ENCODE results near the gene RARB. TPM values are rescaled to one million over a fixed set of nuclear protein-coding genes. Genes with fewer than 3 reads are reported as not detected.

RARB gene
- total and polyA plus RNA-seq, 10 donors = 1.5 to 13.0 (median 7.5) TPM

- DNase-seq = no peak
- Histone ChIP-seq H3K36me3 (no peaks in the 10 kb centered on the region), H3K27ac (no peak overlapping the region), H3K27me3 (replicated peaks in 1 of 7) (no peaks in the 10 kb centered on the region), H3K4me1 (no peaks in the 10 kb centered on the region), H3K9me3 (no peaks in the 10 kb centered on the region), H3K4me3 (no peak overlapping the region)
- TF ChIP-seq POLR2A (IDR thresholded peaks at IDR 0.05) = no peak
- no peak for TF ChIP-seq CTCF (IDR thresholded peaks at IDR 0.05 in 8 of 11, conservative IDR thresholded peaks at IDR 0.05 in 3 of 11)
- TF ChIP-seq POLR2AphosphoS5 (IDR thresholded peaks at IDR 0.05) = no peak
- intact Hi-C loops (cut with DNase I; ENCODE audit: low total_unique reads) = no loop called here
- WGBS, 5 donors = 84 to 91% (median 89%) methylated on average over 8 of the region's 8 CpGs
These were observed 93.0 kb downstream of the RARB start for GRCh38 chr3:25520926-25521559.

- WGBS, 5 donors = 66 to 86% (median 83%) methylated on average over 3 of the region's 3 CpGs
- Histone ChIP-seq H3K9me3 (peaks cover 0 to 16% (median 6%) of the 10 kb centered on the region in 8 donors), H3K27ac (no peak overlapping the region), H3K36me3 (no peaks in the 10 kb centered on the region), H3K4me1 (no peaks in the 10 kb centered on the region), H3K4me3 (no peak overlapping the region), H3K27me3 (replicated peaks in 1 of 7) (no peaks in the 10 kb centered on the region)
- TF ChIP-seq CTCF (IDR thresholded peaks at IDR 0.05 in 8 of 11, conservative IDR thresholded peaks at IDR 0.05 in 3 of 11) (no peak), POLR2AphosphoS5 (IDR thresholded peaks at IDR 0.05) (no peak)
- no peak for DNase-seq
- intact Hi-C loops (cut with DNase I; ENCODE audit: low total_unique reads) = no loop called here
These were observed 99.3 kb downstream of the RARB start for GRCh38 chr3:25527336-25527735.

- no peak for TF ChIP-seq POLR2AphosphoS5 (IDR thresholded peaks at IDR 0.05)
- TF ChIP-seq CTCF (IDR thresholded peaks at IDR 0.05 in 8 of 11, conservative IDR thresholded peaks at IDR 0.05 in 3 of 11) = no peak
- TF ChIP-seq POLR2A (IDR thresholded peaks at IDR 0.05) = no peak
- WGBS, 5 donors = 63 to 84% (median 73%) methylated on average over 4 of the region's 4 CpGs
- Histone ChIP-seq H3K27ac (no peak overlapping the region), H3K36me3 (no peaks in the 10 kb centered on the region), H3K9me3 (peaks cover 0 to 20% (median 11%) of the 10 kb centered on the region in 8 donors), H3K4me3 (no peak overlapping the region), H3K4me1 (no peaks in the 10 kb centered on the region), H3K27me3 (replicated peaks in 1 of 7) (no peaks in the 10 kb centered on the region)
- no peak for DNase-seq
- intact Hi-C loops (cut with DNase I; ENCODE audit: low total_unique reads) = no loop called here
These were observed 99.7 kb downstream of the RARB start for GRCh38 chr3:25527801-25528200.

GRCh38 chr3:25531971-25532370 is 103.9 kb downstream of the RARB start:
- TF ChIP-seq POLR2A (IDR thresholded peaks at IDR 0.05) (no peak), POLR2AphosphoS5 (IDR thresholded peaks at IDR 0.05) (no peak), CTCF (IDR thresholded peaks at IDR 0.05 in 8 of 11, conservative IDR thresholded peaks at IDR 0.05 in 3 of 11) (no peak)
- Histone ChIP-seq H3K36me3 (no peaks in the 10 kb centered on the region), H3K4me3 (no peak overlapping the region), H3K27ac (no peak overlapping the region), H3K4me1 (no peaks in the 10 kb centered on the region), H3K9me3 (peaks cover 0 to 25% (median 12%) of the 10 kb centered on the region in 8 donors), H3K27me3 (replicated peaks in 1 of 7) (no peaks in the 10 kb centered on the region)
- intact Hi-C loops (cut with DNase I; ENCODE audit: low total_unique reads) = no loop called here
- DNase-seq = no peak
